ENCODE measurements around the gene PERM1. TPM values are rescaled to one million over a fixed set of nuclear protein-coding genes. Genes with fewer than 3 reads are reported as not detected.

PERM1 gene, protein sequence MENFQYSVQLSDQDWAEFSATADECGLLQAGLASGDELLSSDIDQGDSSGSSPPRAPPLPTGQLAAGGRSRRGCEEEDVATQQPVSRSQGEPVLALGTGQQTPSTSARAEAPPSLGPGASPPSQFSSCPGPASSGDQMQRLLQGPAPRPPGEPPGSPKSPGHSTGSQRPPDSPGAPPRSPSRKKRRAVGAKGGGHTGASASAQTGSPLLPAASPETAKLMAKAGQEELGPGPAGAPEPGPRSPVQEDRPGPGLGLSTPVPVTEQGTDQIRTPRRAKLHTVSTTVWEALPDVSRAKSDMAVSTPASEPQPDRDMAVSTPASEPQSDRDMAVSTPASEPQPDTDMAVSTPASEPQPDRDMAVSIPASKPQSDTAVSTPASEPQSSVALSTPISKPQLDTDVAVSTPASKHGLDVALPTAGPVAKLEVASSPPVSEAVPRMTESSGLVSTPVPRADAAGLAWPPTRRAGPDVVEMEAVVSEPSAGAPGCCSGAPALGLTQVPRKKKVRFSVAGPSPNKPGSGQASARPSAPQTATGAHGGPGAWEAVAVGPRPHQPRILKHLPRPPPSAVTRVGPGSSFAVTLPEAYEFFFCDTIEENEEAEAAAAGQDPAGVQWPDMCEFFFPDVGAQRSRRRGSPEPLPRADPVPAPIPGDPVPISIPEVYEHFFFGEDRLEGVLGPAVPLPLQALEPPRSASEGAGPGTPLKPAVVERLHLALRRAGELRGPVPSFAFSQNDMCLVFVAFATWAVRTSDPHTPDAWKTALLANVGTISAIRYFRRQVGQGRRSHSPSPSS
- not detected in 2 replicates for total RNA-seq

GRCh38 chr1:981955-982558, at the start of gene PERM1:
PERM1 (minus strand) TSS chr1:982093; CDS start chr1:981029, 1,064 bp downstream.

DNA sequence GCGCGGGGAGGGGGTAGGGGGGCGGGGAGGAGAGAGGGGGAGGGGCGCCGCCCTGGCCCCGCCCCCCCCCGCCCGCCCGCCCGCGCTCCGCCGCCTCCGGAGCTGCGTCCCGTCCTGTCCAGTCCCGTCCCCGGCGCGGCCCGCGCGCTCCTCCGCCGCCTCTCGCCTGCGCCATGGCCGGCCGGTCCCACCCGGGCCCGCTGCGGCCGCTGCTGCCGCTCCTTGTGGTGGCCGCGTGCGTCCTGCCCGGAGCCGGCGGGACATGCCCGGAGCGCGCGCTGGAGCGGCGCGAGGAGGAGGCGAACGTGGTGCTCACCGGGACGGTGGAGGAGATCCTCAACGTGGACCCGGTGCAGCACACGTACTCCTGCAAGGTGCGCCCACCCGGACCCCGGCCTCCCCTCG, 38.1 kb upstream of the PERM1 start, which contains the start of gene AGRN:
AGRN (plus strand) TSS at position 121 of the 405 bp plus-strand sequence; CDS start at position 174, 53 bp downstream.

GRCh38 chr1:1013105-1013921, 31.4 kb upstream of the PERM1 start, which contains the start of gene ISG15:
ISG15 (plus strand) TSS chr1:1013497; CDS start chr1:1013574, 77 bp downstream.

DNA sequence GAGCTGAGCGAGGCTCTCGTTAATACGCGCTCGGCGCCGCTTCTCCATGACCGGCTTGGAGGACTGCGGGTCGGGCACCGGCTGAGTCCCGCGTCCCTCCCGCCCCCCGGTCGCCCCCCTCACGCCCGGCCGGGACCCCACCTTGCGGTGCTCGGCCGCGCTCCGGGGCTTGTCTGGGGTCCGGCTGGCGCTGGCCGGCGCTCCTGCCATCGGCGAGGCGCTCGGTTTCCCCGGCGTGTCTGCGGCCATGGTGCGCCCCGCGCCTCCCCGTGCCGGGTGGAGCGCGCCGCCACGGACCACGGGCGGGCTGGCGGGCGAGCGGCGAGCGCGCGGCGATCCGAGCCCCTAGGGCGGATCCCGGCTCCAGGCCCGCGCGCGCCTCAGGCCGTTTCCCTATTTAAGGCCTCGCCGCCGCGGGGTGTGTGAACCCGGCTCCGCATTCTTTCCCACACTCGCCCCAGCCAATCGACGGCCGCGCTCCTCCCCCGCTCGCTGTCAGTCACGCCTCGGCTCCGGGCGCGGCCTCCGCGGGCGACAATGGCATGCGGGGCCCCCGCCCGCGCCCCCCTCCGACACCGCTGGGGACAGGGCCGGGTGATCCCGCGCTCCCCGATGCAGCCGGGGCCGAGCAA, 17.9 kb upstream of the PERM1 start, which contains the start of gene HES4:
HES4 (minus strand) TSS at position 373 of the 632 bp plus-strand sequence; CDS start at position 249, 124 bp downstream.

GRCh38 chr1:966135-966703, 15.7 kb downstream of the PERM1 start, which contains the start of gene PLEKHN1:
PLEKHN1 (plus strand) TSS chr1:966482; CDS start chr1:966532, 50 bp downstream.

DNA sequence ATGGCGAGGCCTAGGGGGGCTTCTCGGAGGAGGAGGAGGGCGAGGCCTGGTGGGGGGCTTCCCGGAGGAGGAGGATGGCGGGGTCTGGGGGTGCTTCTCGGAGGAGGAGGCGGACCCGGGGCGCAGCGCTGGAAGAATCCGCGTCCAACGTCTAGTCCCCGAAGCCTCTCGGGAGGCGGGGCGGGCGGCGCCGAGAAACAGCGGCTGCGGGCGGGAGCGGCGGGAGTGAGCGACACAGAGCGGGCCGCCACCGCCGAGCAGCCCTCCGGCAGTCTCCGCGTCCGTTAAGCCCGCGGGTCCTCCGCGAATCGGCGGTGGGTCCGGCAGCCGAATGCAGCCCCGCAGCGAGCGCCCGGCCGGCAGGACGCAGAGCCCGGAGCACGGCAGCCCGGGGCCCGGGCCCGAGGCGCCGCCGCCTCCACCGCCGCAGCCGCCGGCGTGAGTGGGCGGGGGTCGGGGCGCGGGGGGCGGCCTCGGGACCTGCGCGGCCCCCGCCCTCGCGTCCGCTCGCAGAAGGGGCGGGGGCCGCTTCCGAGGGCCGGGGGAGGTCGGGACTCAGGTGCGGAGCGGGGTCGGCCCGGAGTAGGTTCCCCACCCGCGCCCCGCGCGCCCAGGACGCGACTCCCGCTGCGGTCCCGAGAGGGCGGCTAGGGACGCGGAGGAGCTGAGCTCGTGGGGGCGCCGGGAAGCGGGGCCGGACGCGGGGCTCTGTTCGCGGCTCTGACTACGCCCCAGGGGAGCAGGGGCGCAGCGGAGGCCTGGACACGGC, 21.3 kb downstream of the PERM1 start, which contains the start of gene KLHL17:
KLHL17 (plus strand) TSS at position 222 of the 769 bp plus-strand sequence; CDS start at position 332, 110 bp downstream.

DNA sequence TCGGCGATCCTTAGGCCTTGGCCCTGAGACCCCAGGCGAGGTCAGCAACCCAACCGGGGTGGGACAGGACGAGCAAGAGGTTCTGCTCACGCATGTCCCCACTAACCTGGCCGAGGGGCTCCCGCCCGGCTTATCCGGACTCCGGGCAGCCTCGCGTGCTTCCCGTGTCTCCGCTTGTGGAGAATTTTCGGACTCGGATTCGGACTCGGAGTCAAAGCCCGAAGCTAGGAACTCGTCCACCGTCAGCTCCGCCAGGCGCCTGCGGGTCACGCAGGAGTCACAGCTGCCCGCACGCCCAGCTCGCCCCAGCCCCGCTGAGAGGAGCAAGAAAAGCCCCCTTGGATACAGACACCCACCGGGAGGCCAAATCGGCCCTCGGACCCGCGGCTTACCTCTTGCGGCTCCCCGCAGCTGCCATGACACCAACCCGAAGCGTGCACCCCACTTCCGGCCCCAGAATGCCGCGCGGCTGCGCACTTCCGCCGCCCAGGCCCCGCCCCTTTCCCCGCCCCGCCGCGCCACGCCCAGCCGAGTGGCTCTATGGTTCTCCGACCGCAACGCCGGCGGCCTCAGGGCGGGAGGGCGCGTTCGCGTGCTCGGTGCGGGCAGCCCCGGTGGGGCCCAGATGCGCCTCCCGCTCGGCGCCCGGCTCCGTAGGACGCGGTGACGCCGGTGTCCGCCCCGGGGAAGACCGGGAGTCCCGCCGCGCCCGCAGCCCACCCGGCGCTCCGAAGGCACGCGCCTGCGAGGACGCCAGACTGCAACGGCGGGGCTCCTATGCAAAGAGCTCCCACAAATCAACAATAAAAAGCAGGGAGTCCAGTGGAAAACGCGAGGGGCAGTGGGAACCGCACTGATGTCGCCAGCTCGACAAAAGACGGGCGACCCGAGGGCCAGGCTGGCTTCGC, 22.8 kb downstream of the PERM1 start, which contains the start of gene NOC2L:
NOC2L (minus strand) TSS at position 434 of the 908 bp plus-strand sequence; CDS start at position 418, 16 bp downstream.

Other genes with a start within 250 kb of the PERM1 start
- 3.4 and 58.4 TPM in 2 replicates for gene SAMD11, start 58.2 kb downstream of the PERM1 start, total RNA-seq
- gene NOC2L, start 22.8 kb downstream of the PERM1 start, total RNA-seq = 62.0 and 110 TPM in 2 replicates
- 12.5 and 14.7 TPM in 2 replicates for gene KLHL17, start 21.5 kb downstream of the PERM1 start, total RNA-seq
- 4.8 and 5.5 TPM in 2 replicates for gene PLEKHN1, start 15.6 kb downstream of the PERM1 start, total RNA-seq
- gene HES4, start 18.0 kb upstream of the PERM1 start, total RNA-seq = 51.7 and 85.1 TPM in 2 replicates
- gene ISG15, start 31.4 kb upstream of the PERM1 start, total RNA-seq = 48.7 and 68.0 TPM in 2 replicates
- 391 and 723 TPM in 2 replicates for gene AGRN, start 38.0 kb upstream of the PERM1 start, total RNA-seq
- gene RNF223, start 92.2 kb upstream of the PERM1 start, total RNA-seq = 0.51 TPM in 1 of 2 replicates, not detected in the other
- gene C1orf159, start 134.0 kb upstream of the PERM1 start, total RNA-seq = 15.5 and 25.9 TPM in 2 replicates
- not detected in 2 replicates for gene TTLL10, start 191.8 kb upstream of the PERM1 start, total RNA-seq
- 5.1 and 35.4 TPM in 2 replicates for gene TNFRSF18, start 224.5 kb upstream of the PERM1 start, total RNA-seq
- 1.8 and 3.4 TPM in 2 replicates for gene TNFRSF4, start 232.1 kb upstream of the PERM1 start, total RNA-seq
- 154 and 222 TPM in 2 replicates for gene SDF4, start 249.9 kb upstream of the PERM1 start, total RNA-seq

Measured in mesangial cell (primary cell).